Breast epithelium (tissue), 3 donors: Measurements from ENCODE around the gene USP2.

Experiments
- POLR2A ChIP-seq: fragments of 450-650 bp; IDR thresholded peaks from one replicate; pipeline ENCODE4 v1.6.1; 2016; ENCODE audit warnings: antibody characterized with exemption, mild to moderate bottlenecking, moderate library complexity
- POLR2AphosphoS5 ChIP-seq, 3 donors: sonication (generic); formaldehyde crosslinking; IDR thresholded peaks; one replicate each; pipeline ENCODE4 v1.6.1; 2017; ENCODE audit warnings: antibody characterized with exemption in 3 of 3
- TF ChIP-seq, protein P1 (sequence below), 3 donors: fragments of 450-650 bp; IDR thresholded peaks; one replicate each; pipeline ENCODE4 v1.5.1; 2016 to 2017; ENCODE audit warnings: antibody characterized with exemption in 3 of 3, mild to moderate bottlenecking in 3 of 3, moderate library complexity in 3 of 3

DNA sequence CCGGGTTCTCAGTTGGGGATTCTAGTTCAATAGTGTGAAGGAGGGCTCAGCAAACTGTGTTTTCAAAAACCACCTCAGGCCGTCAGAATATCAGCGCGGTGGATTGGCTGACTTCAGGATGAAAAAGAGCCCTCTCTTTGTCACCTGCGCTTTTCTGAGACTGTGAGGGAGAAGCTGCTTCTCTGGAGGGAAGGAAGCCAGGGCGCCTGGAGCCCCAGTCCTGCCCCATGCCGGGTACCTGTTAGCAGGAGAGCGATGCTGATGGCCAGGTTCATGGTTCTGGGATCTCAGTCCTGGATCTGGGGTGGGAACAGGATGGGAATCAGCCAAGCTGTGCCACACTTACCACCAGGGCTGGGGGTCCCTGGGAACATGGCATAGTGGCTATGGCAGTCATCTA is 39.1 kb upstream of the USP2 start:
- TF ChIP-seq, protein P1, sequence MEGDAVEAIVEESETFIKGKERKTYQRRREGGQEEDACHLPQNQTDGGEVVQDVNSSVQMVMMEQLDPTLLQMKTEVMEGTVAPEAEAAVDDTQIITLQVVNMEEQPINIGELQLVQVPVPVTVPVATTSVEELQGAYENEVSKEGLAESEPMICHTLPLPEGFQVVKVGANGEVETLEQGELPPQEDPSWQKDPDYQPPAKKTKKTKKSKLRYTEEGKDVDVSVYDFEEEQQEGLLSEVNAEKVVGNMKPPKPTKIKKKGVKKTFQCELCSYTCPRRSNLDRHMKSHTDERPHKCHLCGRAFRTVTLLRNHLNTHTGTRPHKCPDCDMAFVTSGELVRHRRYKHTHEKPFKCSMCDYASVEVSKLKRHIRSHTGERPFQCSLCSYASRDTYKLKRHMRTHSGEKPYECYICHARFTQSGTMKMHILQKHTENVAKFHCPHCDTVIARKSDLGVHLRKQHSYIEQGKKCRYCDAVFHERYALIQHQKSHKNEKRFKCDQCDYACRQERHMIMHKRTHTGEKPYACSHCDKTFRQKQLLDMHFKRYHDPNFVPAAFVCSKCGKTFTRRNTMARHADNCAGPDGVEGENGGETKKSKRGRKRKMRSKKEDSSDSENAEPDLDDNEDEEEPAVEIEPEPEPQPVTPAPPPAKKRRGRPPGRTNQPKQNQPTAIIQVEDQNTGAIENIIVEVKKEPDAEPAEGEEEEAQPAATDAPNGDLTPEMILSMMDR (IDR thresholded peaks at IDR 0.05): no peak
- TF ChIP-seq POLR2A (no peak), POLR2AphosphoS5 (IDR thresholded peaks at IDR 0.05) (no peak)
